Osteoblast (primary cell): ENCODE data around the gene MGMT. TPM values are rescaled to one million over a fixed set of nuclear protein-coding genes. Genes with fewer than 3 reads are reported as not detected.

ENCODE experiments used
- DNase-seq: peaks from one replicate; pipeline ENCODE4 v3.0.0; 2011; ENCODE audit warnings: low spot score, mixed read lengths; ENCODE audit not compliant: insufficient read length; ENCODE audit errors: missing footprints
- H2AFZ ChIP-seq: 2 replicates; pipeline ENCODE4 v1.6.0; 2011; ENCODE audit warnings: mild to moderate bottlenecking, low read length
- H3K27ac ChIP-seq: 2 replicates; pipeline ENCODE4 v1.5.1; 2011; ENCODE audit warnings: mild to moderate bottlenecking, low read depth, low read length, moderate library complexity
- H3K27me3 ChIP-seq: 2 replicates; pipeline ENCODE4 v1.6.0; 2012; ENCODE audit warnings: mild to moderate bottlenecking, control low read depth, inconsistent platforms, low read length, moderate library complexity; ENCODE audit not compliant: insufficient read depth
- H3K36me3 ChIP-seq: 2 replicates; pipeline ENCODE4 v1.5.1; 2011; ENCODE audit warnings: mild to moderate bottlenecking, low read length, control low read depth, moderate library complexity; ENCODE audit not compliant: insufficient read depth
- H3K4me1 ChIP-seq: 2 replicates; pipeline ENCODE4 v1.5.1; 2011; ENCODE audit warnings: mild to moderate bottlenecking, low read length, control low read depth, moderate library complexity; ENCODE audit not compliant: insufficient read depth
- H3K4me2 ChIP-seq: 2 replicates; pipeline ENCODE4 v1.6.0; 2011; ENCODE audit warnings: mild to moderate bottlenecking, low read length; ENCODE audit not compliant: insufficient read depth
- H3K4me3 ChIP-seq: fragments of 200-600 bp; sonication (generic); 3 replicates; pipeline ENCODE4 v1.5.1; 2012; ENCODE audit warnings: mild to moderate bottlenecking, low read length, inconsistent platforms; ENCODE audit not compliant: insufficient read depth
- H3K79me2 ChIP-seq: 2 replicates; pipeline ENCODE4 v1.6.0; 2012; ENCODE audit warnings: mild to moderate bottlenecking, low read length, control low read depth, inconsistent platforms; ENCODE audit not compliant: insufficient read depth
- H3K9me3 ChIP-seq: 2 replicates; pipeline ENCODE4 v1.5.1; 2011; ENCODE audit warnings: low read depth, low read length, control low read depth
- H4K20me1 ChIP-seq: 2 replicates; pipeline ENCODE4 v1.6.0; 2012; ENCODE audit warnings: mild to moderate bottlenecking, low read length, control low read depth; ENCODE audit not compliant: insufficient read depth
- CTCF ChIP-seq: IDR thresholded peaks from 2 replicates; pipeline ENCODE4 v1.5.1; 2011; ENCODE audit warnings: mild to moderate bottlenecking, low read depth, low read length, moderate library complexity; ENCODE audit errors: extremely low read depth
- total RNA-seq: library from RNA; depleted of rRNA; stranded (reverse); fragments of >200 nt; gene quantifications from 2 replicates; pipeline ENCODE4 v1.2.3, GENCODE V29; 2012

MGMT gene
- total RNA-seq, 1 donor, result 21.0 TPM

- Histone ChIP-seq H2AFZ (no peak overlapping the region), H3K27ac (no peak overlapping the region), H3K4me1 (peaks cover 13% of the 10 kb centered on the region), H3K4me2 (peak overlapping the region; percentile 69), H3K27me3 (peaks cover 7% of the 10 kb centered on the region), H4K20me1 (peaks cover 61% of the 10 kb centered on the region), H3K36me3 (no peaks in the 10 kb centered on the region), H3K9me3 (no peaks in the 10 kb centered on the region), H3K4me3 (peak overlapping the region; percentile 36), H3K79me2 (no peaks in the 10 kb centered on the region)
- TF ChIP-seq CTCF, result no peak
- DNase-seq, result peak; percentile 80
Observed at GRCh38 chr10:129531969-129532660, 65.1 kb downstream of the MGMT start.

- H3K9me3 ChIP-seq, result no peaks in the 10 kb centered on the region
- H3K27me3 ChIP-seq, result peaks cover 7% of the 10 kb centered on the region
- no peak overlapping the region for H3K4me2 ChIP-seq
- TF ChIP-seq CTCF, result no peak
- no peak overlapping the region for H2AFZ ChIP-seq
- peaks cover 13% of the 10 kb centered on the region for H3K4me1 ChIP-seq
- peaks cover 54% of the 10 kb centered on the region for H4K20me1 ChIP-seq
- no peaks in the 10 kb centered on the region for H3K36me3 ChIP-seq
- H3K4me3 ChIP-seq, result no peak overlapping the region
- no peak overlapping the region for H3K27ac ChIP-seq
- peak; percentile 72 for DNase-seq
- no peaks in the 10 kb centered on the region for H3K79me2 ChIP-seq
Observed at GRCh38 chr10:129532838-129533237, 65.8 kb downstream of the MGMT start.

GRCh38 chr10:129533281-129533680 is 66.2 kb downstream of the MGMT start:
- H3K36me3 ChIP-seq, result no peaks in the 10 kb centered on the region
- DNase-seq, result peak; percentile 85
- peaks cover 13% of the 10 kb centered on the region for H3K4me1 ChIP-seq
- TF ChIP-seq CTCF, result no peak
- H3K4me3 ChIP-seq, result no peak overlapping the region
- peaks cover 7% of the 10 kb centered on the region for H3K27me3 ChIP-seq
- H3K79me2 ChIP-seq, result no peaks in the 10 kb centered on the region
- H3K4me2 ChIP-seq, result no peak overlapping the region
- no peak overlapping the region for H2AFZ ChIP-seq
- no peak overlapping the region for H3K27ac ChIP-seq
- no peaks in the 10 kb centered on the region for H3K9me3 ChIP-seq
- H4K20me1 ChIP-seq, result peaks cover 51% of the 10 kb centered on the region

- H3K4me2 ChIP-seq, result no peak overlapping the region
- H4K20me1 ChIP-seq, result peaks cover 52% of the 10 kb centered on the region
- no peak for DNase-seq
- no peak overlapping the region for H3K4me3 ChIP-seq
- no peak overlapping the region for H2AFZ ChIP-seq
- H3K79me2 ChIP-seq, result no peaks in the 10 kb centered on the region
- peaks cover 7% of the 10 kb centered on the region for H3K27me3 ChIP-seq
- peaks cover 13% of the 10 kb centered on the region for H3K4me1 ChIP-seq
- no peaks in the 10 kb centered on the region for H3K36me3 ChIP-seq
- no peak overlapping the region for H3K27ac ChIP-seq
- H3K9me3 ChIP-seq, result no peaks in the 10 kb centered on the region
- TF ChIP-seq CTCF, result no peak
Observed at GRCh38 chr10:129534826-129535225, 67.8 kb downstream of the MGMT start.
